H1 (cell line): ENCODE measurements around the gene CCL26. TPM values are rescaled to one million over a fixed set of nuclear protein-coding genes. Genes with fewer than 3 reads are reported as not detected.

Experiments
- CTCF ChIA-PET: fragments of 300-600 bp; sonication (Branson Sonifier 250); formaldehyde crosslinking; loops from one replicate; lab custom pipeline; 2021; ENCODE audit not compliant: partially characterized antibody; lab: Charles Lee
- POLR2A ChIA-PET: fragments of 300-600 bp; sonication (Branson Sonifier 250); formaldehyde crosslinking; loops from one replicate; lab custom pipeline; 2021; ENCODE audit warnings: inconsistent platforms; ENCODE audit not compliant: partially characterized antibody; lab: Charles Lee
- DNase-seq, 2 experiments: peaks; one replicate each; pipeline versions ENCODE4 v3.0.0 to v3.0.0-alpha.2; 2010 to 2022; ENCODE audit warnings: low spot score in 2 of 2, low read depth in 1 of 2, mixed read lengths in 1 of 2
- FAIRE-seq: peaks from 2 replicates; lab custom pipeline; 2011; peaks lifted over from hg19 to GRCh38; lab: Jason Lieb, UNC
- H2AFZ ChIP-seq: 2 replicates; pipeline ENCODE4 v1.8.1; 2012; ENCODE audit warnings: low read length, inconsistent platforms
- H2AK5ac ChIP-seq: 2 replicates; pipeline ENCODE4 v1.6.1; 2013; ENCODE audit warnings: low read depth, low read length
- H2BK120ac ChIP-seq: replicated peaks from 2 replicates; pipeline ENCODE3; 2013; ENCODE audit warnings: low read depth, low read length, inconsistent platforms
- H2BK12ac ChIP-seq: 2 replicates; pipeline ENCODE4 v1.6.1; 2013; ENCODE audit warnings: low read depth, low read length
- H2BK15ac ChIP-seq: 2 replicates; pipeline ENCODE4 v1.6.1; 2013; ENCODE audit warnings: low read length
- H2BK20ac ChIP-seq: 2 replicates; pipeline ENCODE4 v1.6.1; 2013; ENCODE audit warnings: low read length
- H2BK5ac ChIP-seq: 2 replicates; pipeline ENCODE4 v1.6.1; 2013; ENCODE audit warnings: low read depth, low read length
- H3K14ac ChIP-seq: 2 replicates; pipeline ENCODE4 v1.6.1; 2013; ENCODE audit warnings: inconsistent platforms; ENCODE audit not compliant: insufficient read length
- H3K18ac ChIP-seq: 2 replicates; pipeline ENCODE4 v1.6.1; 2013; ENCODE audit warnings: low read length; ENCODE audit errors: extremely low read depth
- H3K23ac ChIP-seq: 2 replicates; pipeline ENCODE4 v1.6.1; 2013; ENCODE audit warnings: inconsistent platforms; ENCODE audit not compliant: insufficient read length
- H3K23me2 ChIP-seq: 2 replicates; pipeline ENCODE4 v1.6.1; 2013; ENCODE audit warnings: low read depth, low read length
- H3K27ac ChIP-seq: 2 replicates; pipeline ENCODE4 v1.6.1; 2011; ENCODE audit warnings: low read depth, low read length, inconsistent platforms
- H3K27me3 ChIP-seq, 4 experiments: replicated peaks in 1 of 4; 1 replicate in 1 of 4; 2 replicates in 3 of 4; pipeline versions ENCODE4 v1.6.1 to v1.8.1; 2011 to 2013; ENCODE audit warnings: low read length in 3 of 4, mild to moderate bottlenecking in 3 of 4, inconsistent platforms in 2 of 4, mixed read lengths in 2 of 4, moderate library complexity in 1 of 4; ENCODE audit not compliant: control insufficient read depth in 3 of 4, insufficient read depth in 3 of 4; ENCODE audit errors: extremely low read depth in 1 of 4
- H3K36me3 ChIP-seq, 4 experiments: 2 replicates each; pipeline versions ENCODE4 v1.6.1 to v1.8.1; 2011 to 2013; ENCODE audit warnings: mild to moderate bottlenecking in 4 of 4, low read length in 3 of 4, moderate library complexity in 2 of 4, control low read depth in 1 of 4, inconsistent platforms in 1 of 4; ENCODE audit not compliant: insufficient read depth in 4 of 4, control insufficient read depth in 2 of 4
- H3K4ac ChIP-seq: replicated peaks from 2 replicates; pipeline ENCODE3; 2013; ENCODE audit warnings: low read length, low read depth, mixed read lengths, inconsistent platforms; ENCODE audit not compliant: insufficient read length
- H3K4me1 ChIP-seq, 4 experiments: replicated peaks in 1 of 4; 1 replicate in 1 of 4; 2 replicates in 3 of 4; pipeline versions ENCODE4 v1.6.1 to v1.8.1; 2011 to 2013; ENCODE audit warnings: low read length in 3 of 4, inconsistent platforms in 2 of 4, mixed read lengths in 1 of 4; ENCODE audit not compliant: insufficient read depth in 4 of 4, control insufficient read depth in 3 of 4
- H3K4me2 ChIP-seq, 2 experiments: 2 replicates each; pipeline versions ENCODE4 v1.6.1 to v1.8.1; 2011 to 2013; ENCODE audit warnings: low read depth in 2 of 2, low read length in 2 of 2, control low read depth in 1 of 2, inconsistent platforms in 1 of 2, mild to moderate bottlenecking in 1 of 2; ENCODE audit not compliant: insufficient read depth in 1 of 2
- H3K4me3 ChIP-seq, 4 experiments: fragments of 200-600, 300-600 bp in 1 of 4; sonication (generic), shearing (Covaris generic), sonication (Bioruptor Twin) in 1 of 4; 2 replicates each; pipeline versions ENCODE4 v1.5.1 to v1.8.1; 2011 to 2016; ENCODE audit warnings: low read length in 4 of 4, low read depth in 3 of 4, control low read depth in 2 of 4, inconsistent platforms in 2 of 4, mild to moderate bottlenecking in 2 of 4, mixed read lengths in 1 of 4, moderate library complexity in 1 of 4; ENCODE audit not compliant: insufficient read depth in 2 of 4; ENCODE audit errors: extremely low read depth in 1 of 4
- H3K56ac ChIP-seq: replicated peaks from 2 replicates; pipeline ENCODE3; 2013; ENCODE audit warnings: low read depth, mild to moderate bottlenecking, mixed read lengths, low read length, inconsistent platforms; ENCODE audit not compliant: insufficient read length
- H3K79me1 ChIP-seq: 2 replicates; pipeline ENCODE4 v1.6.1; 2013; ENCODE audit warnings: low read depth, low read length, control low read depth
- H3K79me2 ChIP-seq, 2 experiments: 2 replicates each; pipeline versions ENCODE4 v1.6.1 to v1.8.1; 2012 to 2013; ENCODE audit warnings: low read length in 2 of 2, mild to moderate bottlenecking in 2 of 2, inconsistent platforms in 1 of 2; ENCODE audit not compliant: insufficient read depth in 2 of 2, control insufficient read depth in 1 of 2
- H3K9ac ChIP-seq, 4 experiments: replicated peaks in 1 of 4; 1 replicate in 1 of 4; 2 replicates in 3 of 4; pipeline versions ENCODE4 v1.6.1 to v1.8.1; 2011 to 2013; ENCODE audit warnings: low read depth in 3 of 4, low read length in 3 of 4, control low read depth in 2 of 4, mild to moderate bottlenecking in 2 of 4, moderate library complexity in 2 of 4, inconsistent platforms in 1 of 4; ENCODE audit errors: extremely low read depth in 1 of 4
- H3K9me3 ChIP-seq, 2 experiments: 2 replicates each; pipeline versions ENCODE4 v1.6.1 to v1.8.1; 2012 to 2013; ENCODE audit warnings: mild to moderate bottlenecking in 2 of 2, moderate library complexity in 2 of 2, control low read depth in 1 of 2, inconsistent platforms in 1 of 2, low read depth in 1 of 2, low read length in 1 of 2, mixed read lengths in 1 of 2; ENCODE audit not compliant: insufficient read depth in 2 of 2
- H4K20me1 ChIP-seq, 2 experiments: replicated peaks in 1 of 2; 2 replicates each; pipeline versions ENCODE3 to v1.8.1; 2011 to 2013; ENCODE audit warnings: inconsistent platforms in 2 of 2, low read length in 2 of 2, mild to moderate bottlenecking in 1 of 2; ENCODE audit not compliant: insufficient read depth in 2 of 2, control insufficient read depth in 1 of 2
- H4K5ac ChIP-seq: 2 replicates; pipeline ENCODE4 v1.6.1; 2013; ENCODE audit warnings: low read length, low read depth, mixed read lengths, inconsistent platforms; ENCODE audit not compliant: insufficient read length
- H4K8ac ChIP-seq: 2 replicates; pipeline ENCODE4 v1.8.0; 2013; ENCODE audit warnings: mild to moderate bottlenecking, moderate library complexity, low read length, inconsistent platforms; ENCODE audit not compliant: insufficient read depth; ENCODE audit errors: extremely low read depth
- H4K91ac ChIP-seq: replicated peaks from 2 replicates; pipeline ENCODE3; 2013; ENCODE audit warnings: low read length, mixed read lengths, inconsistent platforms; ENCODE audit not compliant: insufficient read length
- SIN3A ChIP-seq, 2 experiments: IDR thresholded peaks in 1 of 2; conservative IDR thresholded peaks in 1 of 2; 2 replicates each; pipeline ENCODE4 v1.6.1; 2011 to 2012; ENCODE audit warnings: low read length in 2 of 2, improper control_type of control experiment in 1 of 2, low read depth in 1 of 2, mild to moderate bottlenecking in 1 of 2
- YY1 ChIP-seq: IDR thresholded peaks from 2 replicates; pipeline ENCODE4 v1.6.1; 2011; ENCODE audit warnings: low read depth, mild to moderate bottlenecking, low read length
- WGBS, 2 experiments: shearing (Covaris generic) in 1 of 2; methylation state at CpG; one replicate each; pipeline versions ENCODE4 v1.1.6 to v1.1.7; 2013 to 2015; ENCODE audit warnings: low lambda C conversion rate in 2 of 2, mixed read lengths in 2 of 2, inconsistent platforms in 1 of 2, low coverage in 1 of 2, missing lambda C conversion rate in 1 of 2; ENCODE audit not compliant: insufficient replicate concordance in 2 of 2, insufficient coverage in 1 of 2, insufficient read length in 1 of 2; ENCODE audit errors: extremely low coverage in 1 of 2, missing lambda C conversion rate in 1 of 2; 5-methylcytosine and 5-hydroxymethylcytosine counted together
- polyA plus RNA-seq, 7 experiments: library from polyadenylated mRNA; depleted of rRNA in 3 of 7; stranded (reverse) in 5 of 7; unstranded in 2 of 7; fragments of >200 nt in 5 of 7; fragments of 200-250 nt in 2 of 7; gene quantifications; 1 replicate in 5 of 7; 2 replicates in 1 of 7; 4 replicates in 1 of 7; pipeline versions ENCODE4 v1.2.1 to v1.2.3, GENCODE V29; 2011 to 2013; ENCODE audit warnings: missing spikeins in 2 of 7, mixed read lengths in 2 of 7
- total RNA-seq: library from RNA; stranded (reverse); fragmentation: NEBNext Ultra II Directional; extraction: Animal tissue kit (Norgen Biotek cat#: 25700); gene quantifications from 2 replicates; pipeline ENCODE4 v1.2.1, GENCODE V29; 2021

The CCL26 gene
- total and polyA plus RNA-seq, 2 of the 8 experiments (the other 6 are each of a cell fraction or from before 2014, with no cell fraction given) = 8.7 to 14.9 TPM

DNA sequence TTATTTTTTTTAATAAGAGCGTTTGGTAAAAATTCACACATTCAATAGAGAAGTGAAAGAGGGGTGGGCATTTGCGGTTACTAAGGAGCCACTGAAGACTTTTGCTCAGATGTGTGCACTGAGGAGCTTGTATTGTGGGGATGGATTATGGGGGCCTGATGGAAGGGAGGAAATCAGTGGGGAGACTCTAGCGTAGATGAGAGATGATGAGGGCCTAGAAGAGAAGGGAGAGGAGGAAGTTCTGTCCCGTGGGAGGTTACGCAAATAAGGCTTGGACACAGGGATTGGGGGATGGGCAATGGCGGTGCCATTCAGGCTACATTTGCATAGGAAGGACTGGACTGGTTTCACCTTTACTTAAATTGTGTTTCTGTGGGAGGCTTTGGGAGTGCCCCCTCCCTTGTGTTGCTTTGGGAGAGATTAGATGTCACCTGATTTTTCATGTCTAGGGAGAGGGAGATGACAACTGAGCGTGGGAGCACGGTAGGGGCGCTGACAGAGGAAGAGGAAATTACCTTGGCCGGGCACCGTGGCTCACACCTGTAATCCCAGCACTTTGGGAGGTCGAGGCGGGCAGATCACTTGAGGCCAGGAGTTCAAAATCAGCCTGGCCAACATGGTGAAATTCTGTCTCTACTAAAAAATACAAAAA lies 31.0 kb downstream of the CCL26 start:
- H3K56ac ChIP-seq = no peak overlapping the region
- CTCF ChIA-PET = interaction anchor here (0.7 to 5.3 kb wide), 5 partner anchors 11 to 63 kb away, joined by 3 to 39 read pairs (median 3); no protein-coding TSS in a partner anchor
- peaks cover 0 to 1% of the 10 kb centered on the region in 2 experiments for H4K20me1 ChIP-seq
- H3K9me3 ChIP-seq = no peaks in the 10 kb centered on the region
- no peak overlapping the region for H4K91ac ChIP-seq
- no peak overlapping the region for H3K4me3 ChIP-seq
- H3K27me3 ChIP-seq = peaks cover 0 to 5% (median 4%) of the 10 kb centered on the region in 4 experiments; a peak in 1 of 7 replicates
- no peak overlapping the region for H2BK15ac ChIP-seq
- DNase-seq (peak in 1 of 2 experiments; percentile 50), FAIRE-seq (no peak)
- H3K36me3 ChIP-seq = no peaks in the 10 kb centered on the region
- 0 out of 2 replicates have a peak overlapping the region, but pooled peaks have one; percentile 18 for H2BK12ac ChIP-seq
- H3K79me2 ChIP-seq = no peaks in the 10 kb centered on the region
- POLR2A ChIA-PET = interaction anchor here (1.4 to 1.7 kb wide), 2 partner anchors 8 to 174 kb away, joined by 4 to 5 read pairs; partner anchors contain the start of gene POR
- 54% methylated on average over 13 of the region's 13 CpGs; no CpG with 5 or more reads in 1 of the 2 experiments for WGBS, 2 experiments
- H4K8ac ChIP-seq = no peak overlapping the region
- H3K79me1 ChIP-seq = no peaks in the 10 kb centered on the region
- H3K4me1 ChIP-seq = peaks cover 0 to 7% (median 5%) of the 10 kb centered on the region in 4 experiments; a peak in 6 of 7 replicates
- no peak overlapping the region; the same call in none of the 2 replicates for H3K18ac ChIP-seq
- no peak overlapping the region for H2BK120ac ChIP-seq
- H3K4ac ChIP-seq = peak overlapping the region; percentile 90
- no peak overlapping the region for H4K5ac ChIP-seq
- H3K23me2 ChIP-seq = peaks cover 9% of the 10 kb centered on the region; the same call in 1 of the 2 replicates
- 0 out of 2 replicates have a peak overlapping the region, but pooled peaks have one; percentile 71 for H2BK5ac ChIP-seq
- H3K27ac ChIP-seq = no peak overlapping the region
- no peak overlapping the region for H3K9ac ChIP-seq
- TF ChIP-seq YY1 (0 out of 2 replicates have a peak, but pooled peaks have one; percentile 40), SIN3A (conservative IDR thresholded peaks at IDR 0.05 in 1 of 2, IDR thresholded peaks at IDR 0.05 in 1 of 2; ENCODE audit: low read depth in 1 of 2, low read length in 2 of 2) (no peak)
- no peak overlapping the region for H3K23ac ChIP-seq
- H3K4me2 ChIP-seq = peak overlapping the region; percentile 40 to 50; a peak in 3 of 4 replicates
- peak overlapping the region; percentile 74; the same call in 1 of the 2 replicates for H2AFZ ChIP-seq
- H2BK20ac ChIP-seq = no peak overlapping the region; the same call in 1 of the 2 replicates
- H2AK5ac ChIP-seq = no peak overlapping the region
- H3K14ac ChIP-seq = no peak overlapping the region
